Hepatocyte (in vitro differentiated cells): ENCODE measurements around the gene FBXL7. TPM values are rescaled to one million over a fixed set of nuclear protein-coding genes. Genes with fewer than 3 reads are reported as not detected.

Experiments used
- DNase-seq: peaks from one replicate; pipeline ENCODE4 v3.0.0-alpha.2; 2016; ENCODE audit warnings: low spot score
- H2AFZ ChIP-seq: fragments of 200-600 bp; sonication (generic); 2 replicates; pipeline ENCODE4 v1.6.0; 2016; ENCODE audit warnings: antibody characterized with exemption, mild to moderate bottlenecking
- H3K27ac ChIP-seq: fragments of 200-600 bp; sonication (generic); 2 replicates; pipeline ENCODE4 v1.5.1; 2016; ENCODE audit warnings: mild to moderate bottlenecking
- H3K27me3 ChIP-seq: fragments of 200-600 bp; sonication (generic); 2 replicates; pipeline ENCODE4 v1.6.1; 2016
- H3K36me3 ChIP-seq: fragments of 200-600 bp; sonication (generic); replicated peaks from 2 replicates; pipeline ENCODE4 v1.5.1; 2016; ENCODE audit warnings: low read depth; ENCODE audit not compliant: insufficient read depth
- H3K4me1 ChIP-seq: fragments of 200-600 bp; sonication (generic); 2 replicates; pipeline ENCODE4 v1.5.1; 2016; ENCODE audit warnings: mild to moderate bottlenecking, moderate library complexity; ENCODE audit not compliant: insufficient read depth
- H3K4me2 ChIP-seq: fragments of 200-600 bp; sonication (generic); 2 replicates; pipeline ENCODE4 v1.6.0; 2016
- H3K4me3 ChIP-seq: fragments of 200-600 bp; sonication (generic); 2 replicates; pipeline ENCODE4 v1.5.1; 2016; ENCODE audit warnings: mild to moderate bottlenecking
- H3K79me2 ChIP-seq: fragments of 200-600 bp; sonication (generic); 2 replicates; pipeline ENCODE4 v1.6.0; 2017; ENCODE audit warnings: mild to moderate bottlenecking
- H3K9me2 ChIP-seq: fragments of 200-600 bp; sonication (generic); replicated peaks from 2 replicates; pipeline ENCODE4 v1.6.0; 2017; ENCODE audit warnings: mild to moderate bottlenecking; ENCODE audit not compliant: insufficient read depth
- H3K9me3 ChIP-seq: fragments of 200-600 bp; sonication (generic); 2 replicates; pipeline ENCODE4 v1.5.1; 2016; ENCODE audit warnings: low read depth, mild to moderate bottlenecking
- H4K20me1 ChIP-seq: fragments of 200-600 bp; sonication (generic); 2 replicates; pipeline ENCODE4 v1.6.0; 2016; ENCODE audit warnings: mild to moderate bottlenecking; ENCODE audit not compliant: insufficient read depth, poor library complexity, severe bottlenecking
- CTCF ChIP-seq: fragments of 200-600 bp; sonication (generic); IDR thresholded peaks from 2 replicates; pipeline ENCODE4 v1.5.1; 2016; ENCODE audit warnings: antibody characterized with exemption, mild to moderate bottlenecking; ENCODE audit not compliant: poor library complexity
- EZH2 ChIP-seq: fragments of 200-600 bp; sonication (generic); IDR thresholded peaks from 2 replicates; pipeline ENCODE4 v1.6.1; 2016; ENCODE audit warnings: antibody characterized with exemption, mild to moderate bottlenecking, borderline replicate concordance
- EZH2phosphoT487 ChIP-seq: fragments of 200-600 bp; sonication (generic); IDR thresholded peaks from one replicate; pipeline ENCODE4 v1.6.1; 2018; ENCODE audit warnings: antibody characterized with exemption, mild to moderate bottlenecking, low read depth, moderate library complexity; ENCODE audit not compliant: unreplicated experiment, severe bottlenecking
- WGBS: methylation state at CpG from one replicate; pipeline ENCODE4 v1.1.6; 2016; ENCODE audit warnings: low lambda C conversion rate; ENCODE audit errors: missing lambda C conversion rate; 5-methylcytosine and 5-hydroxymethylcytosine counted together
- polyA plus RNA-seq: library from polyadenylated mRNA; unstranded; fragments of >200 nt; fragmentation: Nextera tagmentation; extraction: Ambion mirVana; gene quantifications from 2 replicates; pipeline ENCODE4 v1.2.1, GENCODE V29; 2016
- total RNA-seq: library from RNA; depleted of rRNA; stranded (reverse); fragments of >200 nt; gene quantifications from 2 replicates; pipeline ENCODE4 v1.2.3, GENCODE V29; 2014

Gene FBXL7
- total and polyA plus RNA-seq, 2 experiments from 2014 or later: 8.4 to 10.3 TPM

GRCh38 chr5:15737036-15737821 lies 237.2 kb downstream of the FBXL7 start:
- no peaks in the 10 kb centered on the region for H4K20me1 ChIP-seq
- H3K4me2 ChIP-seq: peak overlapping the region; percentile 41
- no peaks in the 10 kb centered on the region for H3K27me3 ChIP-seq
- no peaks in the 10 kb centered on the region for H3K36me3 ChIP-seq
- peaks cover 7% of the 10 kb centered on the region for H3K79me2 ChIP-seq
- no peak overlapping the region for H2AFZ ChIP-seq
- DNase-seq: no peak
- H3K27ac ChIP-seq: peak overlapping the region; percentile 54
- H3K4me3 ChIP-seq: no peak overlapping the region
- TF ChIP-seq CTCF (no peak), EZH2phosphoT487 (no peak), EZH2 (no peak)
- H3K9me2 ChIP-seq: no peaks in the 10 kb centered on the region
- peaks cover 7% of the 10 kb centered on the region for H3K4me1 ChIP-seq
- H3K9me3 ChIP-seq: no peaks in the 10 kb centered on the region
- WGBS: 46% methylated on average over 8 of the region's 8 CpGs

- no peaks in the 10 kb centered on the region for H4K20me1 ChIP-seq
- no peaks in the 10 kb centered on the region for H3K9me2 ChIP-seq
- peaks cover 8% of the 10 kb centered on the region for H3K79me2 ChIP-seq
- no peaks in the 10 kb centered on the region for H3K36me3 ChIP-seq
- H3K9me3 ChIP-seq: no peaks in the 10 kb centered on the region
- no peaks in the 10 kb centered on the region for H3K27me3 ChIP-seq
- DNase-seq: no peak
- TF ChIP-seq EZH2 (no peak), EZH2phosphoT487 (no peak), CTCF (no peak)
- peak overlapping the region; percentile 54 for H3K27ac ChIP-seq
- peak overlapping the region; percentile 41 for H3K4me2 ChIP-seq
- H3K4me3 ChIP-seq: no peak overlapping the region
- H3K4me1 ChIP-seq: peaks cover 7% of the 10 kb centered on the region
- H2AFZ ChIP-seq: no peak overlapping the region
- WGBS: 68% methylated on average over 5 of the region's 5 CpGs
Observed at GRCh38 chr5:15737871-15738664, 238.1 kb downstream of the FBXL7 start.

GRCh38 chr5:15740383-15740782 lies 240.4 kb downstream of the FBXL7 start:
- H3K4me2 ChIP-seq: no peak overlapping the region
- TF ChIP-seq EZH2phosphoT487: no peak
- no peak for TF ChIP-seq CTCF
- no peak for TF ChIP-seq EZH2
- H4K20me1 ChIP-seq: no peaks in the 10 kb centered on the region
- H2AFZ ChIP-seq: no peak overlapping the region
- H3K79me2 ChIP-seq: peaks cover 8% of the 10 kb centered on the region
- no peaks in the 10 kb centered on the region for H3K36me3 ChIP-seq
- no peak overlapping the region for H3K27ac ChIP-seq
- H3K9me2 ChIP-seq: no peaks in the 10 kb centered on the region
- no peak overlapping the region for H3K4me3 ChIP-seq
- peaks cover 7% of the 10 kb centered on the region for H3K4me1 ChIP-seq
- DNase-seq: no peak
- H3K9me3 ChIP-seq: no peaks in the 10 kb centered on the region
- H3K27me3 ChIP-seq: no peaks in the 10 kb centered on the region
